ENCODE measurements around the gene TOLLIP.

DNA sequence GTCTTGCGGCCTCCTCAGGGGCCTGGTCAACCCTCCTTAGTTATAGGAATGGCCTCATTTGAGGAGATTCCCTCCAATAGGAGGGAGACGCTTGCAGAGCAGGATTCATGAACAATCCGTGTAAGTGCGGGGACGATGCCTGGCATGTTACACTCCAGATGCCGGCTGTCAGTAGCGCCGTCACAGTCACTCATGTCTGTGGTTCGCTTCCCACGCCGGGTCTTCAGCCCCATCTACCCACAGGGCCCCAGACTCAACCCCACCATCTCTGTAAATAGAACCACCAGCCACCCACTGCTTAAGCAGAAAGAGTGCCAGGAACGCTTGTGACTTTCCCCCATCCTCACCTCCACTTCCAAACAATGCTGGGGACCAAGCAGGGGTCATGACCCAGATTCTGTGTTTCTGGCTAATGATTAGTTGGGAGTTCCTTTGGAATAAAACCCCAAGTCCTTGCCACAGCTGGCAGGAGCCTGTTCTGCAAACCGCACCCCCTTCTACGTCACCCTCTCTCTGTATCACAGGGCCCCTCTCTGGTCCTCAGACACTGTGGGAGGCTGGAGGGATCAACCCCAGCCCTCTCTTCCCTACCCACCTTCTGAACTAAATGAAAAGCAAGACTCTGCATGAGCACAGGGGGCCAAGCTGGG lies 38.8 kb upstream of the TOLLIP start:
- TF ChIP-seq POLR2A (IDR thresholded peaks at IDR 0.05): no peak
- TF ChIP-seq, protein P1, sequence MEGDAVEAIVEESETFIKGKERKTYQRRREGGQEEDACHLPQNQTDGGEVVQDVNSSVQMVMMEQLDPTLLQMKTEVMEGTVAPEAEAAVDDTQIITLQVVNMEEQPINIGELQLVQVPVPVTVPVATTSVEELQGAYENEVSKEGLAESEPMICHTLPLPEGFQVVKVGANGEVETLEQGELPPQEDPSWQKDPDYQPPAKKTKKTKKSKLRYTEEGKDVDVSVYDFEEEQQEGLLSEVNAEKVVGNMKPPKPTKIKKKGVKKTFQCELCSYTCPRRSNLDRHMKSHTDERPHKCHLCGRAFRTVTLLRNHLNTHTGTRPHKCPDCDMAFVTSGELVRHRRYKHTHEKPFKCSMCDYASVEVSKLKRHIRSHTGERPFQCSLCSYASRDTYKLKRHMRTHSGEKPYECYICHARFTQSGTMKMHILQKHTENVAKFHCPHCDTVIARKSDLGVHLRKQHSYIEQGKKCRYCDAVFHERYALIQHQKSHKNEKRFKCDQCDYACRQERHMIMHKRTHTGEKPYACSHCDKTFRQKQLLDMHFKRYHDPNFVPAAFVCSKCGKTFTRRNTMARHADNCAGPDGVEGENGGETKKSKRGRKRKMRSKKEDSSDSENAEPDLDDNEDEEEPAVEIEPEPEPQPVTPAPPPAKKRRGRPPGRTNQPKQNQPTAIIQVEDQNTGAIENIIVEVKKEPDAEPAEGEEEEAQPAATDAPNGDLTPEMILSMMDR (IDR thresholded peaks at IDR 0.05): no peak

Measured in esophagus squamous epithelium (tissue), 4 donors.